OCI-LY3 (cell line): ENCODE data around the gene ARHGEF16.

Experiments
- H2AFZ ChIP-seq: fragments of 200-600, 300-600 bp; shearing (Covaris generic); 2 replicates; pipeline ENCODE4 v1.6.0; 2014; ENCODE audit warnings: antibody characterized with exemption, low read depth, low read length
- H3K27ac ChIP-seq: fragments of 200-600, 300-600 bp; sonication (generic); 2 replicates; pipeline ENCODE4 v1.5.1; 2014; ENCODE audit warnings: mild to moderate bottlenecking, low read length, moderate library complexity, mixed read lengths
- H3K27me3 ChIP-seq: fragments of 200-600, 300-600 bp; sonication (generic); 2 replicates; pipeline ENCODE4 v1.6.1; 2014; ENCODE audit warnings: low read depth, low read length, mixed read lengths
- H3K36me3 ChIP-seq: fragments of 200-600, 300-600 bp; sonication (generic); replicated peaks from 2 replicates; pipeline ENCODE3; 2014; ENCODE audit warnings: low read depth, low read length, mixed read lengths
- H3K4me1 ChIP-seq: fragments of 300-600, 200-600 bp; sonication (generic); 2 replicates; pipeline ENCODE4 v1.6.1; 2014; ENCODE audit warnings: low read length, mixed read lengths
- H3K4me2 ChIP-seq: fragments of 200-600, 300-600 bp; sonication (generic); 2 replicates; pipeline ENCODE4 v1.6.1; 2014; ENCODE audit warnings: low read length, mixed read lengths
- H3K4me3 ChIP-seq: fragments of 300-600, 200-600 bp; sonication (generic); 2 replicates; pipeline ENCODE4 v1.5.1; 2014; ENCODE audit warnings: antibody characterized with exemption, mild to moderate bottlenecking, low read length, moderate library complexity
- H3K79me2 ChIP-seq: fragments of 300-600, 200-600 bp; shearing (Covaris generic); 2 replicates; pipeline ENCODE4 v1.6.1; 2014; ENCODE audit warnings: mild to moderate bottlenecking, low read length, mixed read lengths
- H3K9ac ChIP-seq: fragments of 300-600, 200-600 bp; shearing (Covaris generic); 2 replicates; pipeline ENCODE4 v1.6.0; 2014; ENCODE audit warnings: mild to moderate bottlenecking, low read length, moderate library complexity
- H3K9me3 ChIP-seq: fragments of 200-600, 300-600 bp; shearing (Covaris generic); 2 replicates; pipeline ENCODE4 v1.6.1; 2014; ENCODE audit warnings: low read length, mixed read lengths; ENCODE audit not compliant: insufficient read depth
- H4K20me1 ChIP-seq: fragments of 200-600, 300-600 bp; sonication (generic); 2 replicates; pipeline ENCODE4 v1.6.1; 2016; ENCODE audit warnings: low read length, mixed read lengths; ENCODE audit not compliant: insufficient read depth
- CTCF ChIP-seq: fragments of 200-600, 300-600 bp; sonication (generic); IDR thresholded peaks from 2 replicates; pipeline ENCODE4 v1.5.1; 2014; ENCODE audit warnings: antibody characterized with exemption, low read length, low read depth
- EZH2phosphoT487 ChIP-seq: fragments of 200-600 bp; shearing (Covaris generic); IDR thresholded peaks from 2 replicates; pipeline ENCODE4 v1.6.1; 2018; ENCODE audit warnings: antibody characterized with exemption, mixed run types, low read depth

Gene ARHGEF16

GRCh38 chr1:3505161-3505560, 50.7 kb downstream of the ARHGEF16 start:
- Histone ChIP-seq H3K4me1 (no peaks in the 10 kb centered on the region), H3K27me3 (no peaks in the 10 kb centered on the region), H3K4me3 (no peak overlapping the region), H3K79me2 (no peaks in the 10 kb centered on the region), H3K36me3 (no peaks in the 10 kb centered on the region), H2AFZ (no peak overlapping the region), H4K20me1 (no peaks in the 10 kb centered on the region), H3K9ac (no peak overlapping the region), H3K4me2 (no peak overlapping the region), H3K27ac (no peak overlapping the region), H3K9me3 (no peaks in the 10 kb centered on the region)
- TF ChIP-seq CTCF = no peak
- TF ChIP-seq EZH2phosphoT487 = no peak

- Histone ChIP-seq H3K9me3 (no peaks in the 10 kb centered on the region), H2AFZ (no peak overlapping the region), H3K27ac (no peak overlapping the region), H3K27me3 (no peaks in the 10 kb centered on the region), H3K36me3 (no peaks in the 10 kb centered on the region), H3K4me1 (no peaks in the 10 kb centered on the region), H3K4me2 (no peak overlapping the region), H3K79me2 (no peaks in the 10 kb centered on the region), H4K20me1 (no peaks in the 10 kb centered on the region), H3K9ac (no peak overlapping the region), H3K4me3 (no peak overlapping the region)
- TF ChIP-seq CTCF (no peak), EZH2phosphoT487 (no peak)
These were observed 51.6 kb downstream of the ARHGEF16 start for GRCh38 chr1:3506041-3506440.

GRCh38 chr1:3506943-3507342, 52.5 kb downstream of the ARHGEF16 start:
- H3K9ac ChIP-seq = no peak overlapping the region
- no peaks in the 10 kb centered on the region for H3K79me2 ChIP-seq
- no peaks in the 10 kb centered on the region for H3K36me3 ChIP-seq
- H4K20me1 ChIP-seq = no peaks in the 10 kb centered on the region
- no peak for TF ChIP-seq CTCF
- no peak overlapping the region for H3K4me2 ChIP-seq
- H2AFZ ChIP-seq = no peak overlapping the region
- no peaks in the 10 kb centered on the region for H3K27me3 ChIP-seq
- no peaks in the 10 kb centered on the region for H3K4me1 ChIP-seq
- no peak overlapping the region for H3K27ac ChIP-seq
- no peak overlapping the region for H3K4me3 ChIP-seq
- no peaks in the 10 kb centered on the region for H3K9me3 ChIP-seq

GRCh38 chr1:3507636-3508275, 53.3 kb downstream of the ARHGEF16 start:
- H3K9me3 ChIP-seq = no peaks in the 10 kb centered on the region
- H3K9ac ChIP-seq = no peak overlapping the region
- H3K36me3 ChIP-seq = no peaks in the 10 kb centered on the region
- no peak overlapping the region for H3K27ac ChIP-seq
- no peaks in the 10 kb centered on the region for H3K79me2 ChIP-seq
- TF ChIP-seq CTCF (no peak), EZH2phosphoT487 (no peak)
- H3K4me2 ChIP-seq = no peak overlapping the region
- no peaks in the 10 kb centered on the region for H3K4me1 ChIP-seq
- H4K20me1 ChIP-seq = no peaks in the 10 kb centered on the region
- H2AFZ ChIP-seq = no peak overlapping the region
- H3K27me3 ChIP-seq = no peaks in the 10 kb centered on the region
- H3K4me3 ChIP-seq = no peak overlapping the region
